Measurements from ENCODE around the gene ITGA1. TPM values are rescaled to one million over a fixed set of nuclear protein-coding genes. Genes with fewer than 3 reads are reported as not detected.

ITGA1 gene
- total RNA-seq, 2 experiments from 2014 or later: 23.5 to 25.5 TPM

- ChIA-PET POLR2A (no interaction called here), CTCF (no interaction called here)
Measured at GRCh38 chr5:52909192-52909591, 121.5 kb downstream of the ITGA1 start.

DNA sequence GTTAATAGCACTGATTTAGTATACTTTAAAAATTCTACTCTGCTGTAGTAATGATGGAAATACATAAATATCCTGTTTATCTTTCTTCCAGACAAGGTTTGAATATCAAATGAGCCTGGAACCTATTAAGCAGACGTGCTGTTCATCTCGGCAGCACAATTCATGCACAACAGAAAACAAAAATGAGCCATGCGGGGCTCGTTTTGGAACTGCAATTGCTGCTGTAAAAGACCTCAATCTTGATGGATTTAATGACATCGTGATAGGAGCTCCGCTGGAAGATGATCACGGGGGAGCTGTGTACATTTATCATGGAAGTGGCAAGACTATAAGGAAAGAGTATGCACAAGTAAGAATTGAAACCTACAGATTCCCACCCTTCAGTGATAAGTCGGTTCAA, 122.4 kb downstream of the ITGA1 start:
- ChIA-PET CTCF (no interaction called here), POLR2A (no interaction called here)

GRCh38 chr5:52915176-52915875, 127.6 kb downstream of the ITGA1 start:
- ChIA-PET CTCF (interaction anchor here (0.6 to 0.7 kb wide), 5 partner anchors 17 to 1952 kb away, joined by 3 to 5 read pairs (median 3); no protein-coding TSS in a partner anchor), POLR2A (no interaction called here)

DNA sequence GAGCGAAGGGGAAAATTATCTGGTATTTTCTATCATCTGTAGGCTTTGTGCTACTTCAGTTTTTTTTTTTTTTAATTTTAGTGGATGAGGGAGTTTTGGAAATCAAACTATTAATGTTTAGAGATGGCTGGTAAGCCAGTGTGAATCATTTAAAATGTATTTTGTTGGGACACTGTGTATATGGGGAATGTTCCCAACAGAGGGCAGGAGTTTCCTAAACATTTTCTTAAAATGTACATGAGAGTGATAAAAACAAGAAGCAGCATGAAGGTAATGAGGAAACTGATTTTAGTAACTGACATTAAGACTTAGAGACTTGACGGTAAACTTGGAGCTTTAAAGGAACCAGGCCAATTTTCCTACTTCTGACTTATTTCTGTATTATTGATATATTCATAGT, 133.2 kb downstream of the ITGA1 start:
- ChIA-PET POLR2A (no interaction called here), CTCF (no interaction called here)

DNA sequence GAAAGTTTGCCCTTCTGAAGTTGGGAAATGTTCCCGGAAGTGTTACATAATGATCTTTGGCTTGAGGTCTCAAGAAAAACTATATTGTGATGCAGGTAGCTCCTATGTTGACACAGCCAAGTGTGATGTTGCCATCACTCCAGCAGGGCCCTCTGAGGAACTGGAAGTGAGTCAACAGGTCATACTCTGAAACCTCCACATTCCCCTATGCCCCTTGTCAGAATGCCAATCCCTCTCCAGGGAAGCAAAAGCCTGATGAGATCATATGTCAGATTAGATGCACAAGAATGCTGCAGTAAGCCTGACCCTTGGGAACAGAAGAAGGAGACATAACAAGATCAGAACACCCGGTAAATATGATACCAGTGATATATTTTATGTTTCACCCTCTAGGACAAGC, 134.7 kb downstream of the ITGA1 start:
- ChIA-PET CTCF (no interaction called here), POLR2A (no interaction called here)

DNA sequence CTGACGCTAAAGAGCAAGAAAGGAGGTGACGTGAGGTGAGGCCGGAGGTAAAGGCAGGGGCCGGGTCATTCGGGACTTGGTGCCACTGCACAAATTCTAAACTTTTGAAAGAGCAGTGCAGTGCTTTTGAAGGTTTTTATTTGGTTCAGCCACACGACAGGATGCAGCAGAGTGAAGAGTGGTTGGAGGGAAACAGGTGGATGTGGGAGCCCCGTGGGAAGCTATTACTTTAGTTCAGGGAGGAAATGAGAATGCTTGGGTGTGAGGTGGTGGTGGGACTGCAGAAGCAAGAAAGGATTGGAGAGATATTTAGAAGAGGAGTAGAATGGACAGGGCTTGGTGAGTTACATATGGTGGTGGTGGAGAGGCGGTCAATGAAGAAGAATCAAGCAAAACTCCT, 136.7 kb downstream of the ITGA1 start:
- ChIA-PET CTCF (interaction anchor here (0.9 kb wide), 1 partner anchor 13 kb away, joined by 3 read pairs; no protein-coding TSS in a partner anchor), POLR2A (no interaction called here)

DNA sequence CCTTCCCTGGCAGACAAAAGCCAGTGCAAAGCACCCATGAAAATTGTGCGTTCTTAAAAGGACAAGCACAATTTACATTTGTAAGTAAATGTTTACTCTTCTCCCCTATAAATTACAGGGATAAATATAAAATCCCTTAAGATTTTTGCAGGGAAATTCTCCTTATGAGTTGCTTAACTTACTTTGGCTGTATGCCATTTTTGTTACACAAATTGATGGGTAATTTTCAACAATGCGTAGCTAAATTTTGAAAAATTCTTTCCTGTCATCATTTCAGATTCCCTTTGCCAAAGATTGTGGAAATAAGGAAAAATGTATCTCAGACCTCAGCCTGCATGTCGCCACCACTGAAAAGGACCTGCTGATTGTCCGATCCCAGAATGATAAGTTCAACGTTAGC, 137.3 kb downstream of the ITGA1 start:
- ChIA-PET CTCF (no interaction called here), POLR2A (no interaction called here)

DNA sequence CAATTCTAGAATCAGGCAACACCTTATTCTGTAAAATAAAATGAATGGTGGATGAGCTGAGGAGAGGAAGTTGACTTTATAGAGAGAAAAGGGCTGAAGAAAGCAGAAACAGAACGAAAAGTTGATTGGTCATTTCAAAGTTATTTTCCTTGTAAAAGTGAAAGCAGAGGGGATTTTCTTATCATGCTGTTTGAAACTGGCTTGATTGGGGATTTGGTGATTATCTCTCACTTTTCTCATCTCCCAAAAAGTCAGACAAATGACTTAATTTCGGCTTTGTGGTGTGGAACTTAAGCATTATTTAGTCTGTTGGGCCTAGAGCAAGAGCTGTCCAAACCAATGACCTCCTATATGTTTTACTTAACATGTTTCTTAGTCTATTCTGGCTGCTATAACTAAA, 141.0 kb downstream of the ITGA1 start:
- POLR2A ChIA-PET: no interaction called here
- CTCF ChIA-PET: no interaction called here

DNA sequence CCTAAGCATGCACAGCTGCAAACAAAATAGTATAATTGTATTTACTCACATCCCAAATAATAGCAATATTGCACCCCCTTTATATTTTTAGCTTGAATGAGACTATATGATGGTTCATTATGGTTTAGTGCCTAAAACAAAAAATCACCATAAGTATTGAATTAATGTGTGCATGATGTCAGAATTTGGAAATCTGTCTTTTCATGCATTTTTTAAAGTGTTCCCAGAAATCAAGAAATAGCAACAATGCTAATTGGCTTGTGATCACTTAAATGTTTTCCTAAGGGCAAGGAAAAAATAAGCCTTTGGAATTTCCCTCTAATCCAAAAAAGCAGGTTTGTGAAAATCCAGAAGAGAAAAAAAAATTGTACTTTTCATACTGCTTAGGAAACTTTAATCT, 150.5 kb downstream of the ITGA1 start:
- CTCF ChIA-PET: no interaction called here
- POLR2A ChIA-PET: no interaction called here

DNA sequence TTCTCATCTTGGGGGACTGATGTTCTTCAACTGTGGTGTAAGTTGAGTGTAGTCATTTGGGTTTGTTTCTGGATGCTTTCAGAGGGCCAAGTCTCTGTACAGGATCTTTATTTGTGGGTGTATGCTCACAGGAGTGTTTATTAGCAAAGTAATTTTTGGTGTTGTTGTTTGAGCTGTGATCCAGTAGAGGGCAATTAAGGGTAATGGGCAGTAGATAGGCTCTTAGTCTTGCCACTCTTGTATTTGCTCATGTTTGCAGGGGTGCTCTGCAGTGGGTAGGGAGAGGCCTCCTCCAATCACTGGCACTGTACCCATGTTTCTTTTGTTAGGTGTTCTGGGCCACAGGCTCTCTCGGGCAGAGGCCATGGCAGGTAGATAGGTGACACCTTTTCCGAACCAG, 155.6 kb downstream of the ITGA1 start:
- ChIA-PET CTCF (interaction anchor here (1.0 to 1.8 kb wide), 3 partner anchors 121 to 154 kb away, joined by 3 to 5 read pairs (median 3); no protein-coding TSS in a partner anchor), POLR2A (no interaction called here)

GRCh38 chr5:52943808-52944207, 156.1 kb downstream of the ITGA1 start:
- ChIA-PET POLR2A (no interaction called here), CTCF (interaction anchor here (1.0 to 1.8 kb wide), 3 partner anchors 121 to 153 kb away, joined by 3 to 5 read pairs (median 3); no protein-coding TSS in a partner anchor)

DNA sequence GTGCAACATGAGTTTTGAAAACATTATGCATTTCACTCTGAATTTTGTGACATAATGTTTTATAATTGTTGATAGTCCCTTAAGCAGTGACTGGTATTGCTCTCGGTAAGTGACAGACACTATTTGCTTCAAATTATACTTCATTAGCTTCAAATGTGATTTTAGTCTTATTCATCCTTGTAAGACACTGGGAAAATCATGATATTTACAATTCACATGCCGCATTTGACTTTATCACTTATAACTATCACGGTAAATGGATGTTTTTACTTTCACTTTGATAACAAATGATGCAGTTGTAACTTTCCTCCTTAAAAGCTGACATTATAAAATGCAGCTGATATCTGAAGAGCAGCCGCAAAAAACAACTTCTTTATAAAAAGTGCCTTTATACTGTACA, 157.3 kb downstream of the ITGA1 start:
- ChIA-PET CTCF (no interaction called here), POLR2A (no interaction called here)

GRCh38 chr5:52947208-52947607, 159.5 kb downstream of the ITGA1 start:
- ChIA-PET POLR2A (no interaction called here), CTCF (no interaction called here)

GRCh38 chr5:52947851-52948250, 160.1 kb downstream of the ITGA1 start:
- ChIA-PET CTCF (interaction anchor here (1.0 to 2.5 kb wide), 9 partner anchors 40 to 151 kb away, joined by 3 to 12 read pairs (median 6); partner anchors contain the start of gene ITGA2), POLR2A (interaction anchor here (0.6 kb wide), 1 partner anchor 142 kb away, joined by 3 read pairs; no protein-coding TSS in a partner anchor)

DNA sequence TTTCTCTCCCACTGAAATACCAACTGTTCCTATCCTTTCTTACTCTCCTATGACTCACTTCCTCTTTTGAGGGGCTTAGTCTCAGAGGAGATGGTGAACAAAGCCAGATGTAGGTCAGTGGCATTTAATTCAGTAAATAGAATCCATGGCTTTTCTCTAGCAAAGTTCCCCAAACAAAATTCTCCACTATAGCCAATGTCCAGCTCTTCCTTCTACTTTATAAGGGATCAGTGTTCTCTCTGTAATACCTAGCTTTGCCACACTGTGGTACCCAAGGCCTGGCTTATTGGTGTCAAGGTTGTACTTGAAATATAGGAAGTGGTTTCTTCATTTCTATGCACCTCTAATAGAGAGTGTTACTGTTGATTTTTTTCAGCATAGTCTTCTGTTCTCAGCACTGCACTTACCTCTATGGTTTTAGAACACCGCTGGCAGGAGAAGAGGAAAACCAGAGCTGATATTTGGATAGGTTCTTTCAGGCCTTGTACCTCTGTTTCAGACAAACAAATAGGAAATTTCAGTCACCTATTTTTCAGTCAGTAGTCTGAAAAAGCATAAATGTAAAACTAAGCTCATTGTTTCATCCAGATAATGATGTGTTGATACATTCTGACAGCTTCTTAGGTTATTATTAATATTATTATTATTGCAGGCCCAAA, 160.8 kb downstream of the ITGA1 start:
- POLR2A ChIA-PET: interaction anchor here (0.6 to 1.4 kb wide), 2 partner anchors 141 to 161 kb away, joined by 3 to 10 read pairs; partner anchors contain the start of gene MOCS2

DNA sequence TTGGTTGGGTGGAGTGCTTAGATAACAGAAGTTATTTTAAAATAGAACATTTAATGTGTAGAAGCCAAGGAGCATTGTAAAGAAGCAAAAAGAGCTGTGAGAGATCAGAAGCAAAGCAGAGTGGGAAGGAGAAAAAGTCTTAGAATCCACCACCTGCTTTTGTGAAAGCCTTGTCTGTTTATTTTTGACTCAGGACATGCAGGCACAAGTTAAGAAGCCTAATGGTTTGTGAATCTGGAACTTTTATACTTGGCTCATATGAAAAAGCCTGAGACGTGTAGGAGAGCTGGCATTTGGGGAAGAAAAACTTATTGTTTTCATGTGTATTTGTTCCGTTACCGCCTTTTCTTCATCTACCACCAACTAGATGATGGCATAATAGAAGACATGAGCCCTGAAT, 163.0 kb downstream of the ITGA1 start:
- POLR2A ChIA-PET: no interaction called here
- CTCF ChIA-PET: interaction anchor here (1.3 to 1.6 kb wide), 2 partner anchors 38 to 55 kb away, joined by 3 to 5 read pairs; no protein-coding TSS in a partner anchor

More for the DNA sequence above, 160.8 kb downstream of the ITGA1 start:
- CTCF ChIA-PET: interaction anchor here (0.6 to 2.5 kb wide), 12 partner anchors 31 to 255 kb away, joined by 3 to 12 read pairs (median 6); partner anchors contain the start of gene ITGA2

DNA sequence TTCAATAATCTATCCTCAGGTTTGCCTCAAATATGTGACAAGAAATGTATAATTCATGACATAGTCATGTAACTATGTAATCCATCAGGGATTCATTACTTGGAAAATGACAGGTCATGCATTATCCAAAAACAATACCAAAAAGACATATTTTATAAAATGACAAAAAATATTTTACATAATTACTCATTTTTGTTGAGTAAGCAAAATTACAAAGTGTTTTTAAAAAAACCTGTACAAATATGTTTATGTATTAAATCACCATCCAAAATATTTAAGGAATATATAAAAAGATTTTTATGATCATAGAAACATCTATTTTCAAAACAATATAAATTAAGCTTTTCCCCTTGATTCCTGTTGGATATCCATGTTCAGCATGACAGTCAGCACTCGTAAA, 164.8 kb downstream of the ITGA1 start:
- CTCF ChIA-PET: no interaction called here

DNA sequence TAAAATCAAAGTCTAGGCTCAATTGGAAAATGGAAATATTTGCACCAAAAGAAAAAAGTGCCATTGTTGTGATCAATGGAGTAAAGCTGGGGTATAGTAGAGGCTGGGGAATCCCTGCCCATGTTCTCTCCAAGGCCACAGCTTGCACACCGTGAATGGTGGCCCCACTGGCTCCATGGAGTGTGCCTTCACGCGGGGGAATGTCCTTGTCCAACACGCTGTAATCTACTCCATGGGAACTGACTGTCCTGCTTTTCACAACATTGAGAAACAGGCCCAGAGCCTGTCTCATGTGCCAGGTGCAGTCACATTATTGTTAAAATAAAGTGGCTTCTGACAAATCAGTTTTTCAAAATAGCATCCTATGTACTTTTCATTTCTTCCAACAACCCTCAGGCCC, 168.3 kb downstream of the ITGA1 start:
- ChIA-PET POLR2A (no interaction called here), CTCF (no interaction called here)

More for the DNA sequence above, 164.8 kb downstream of the ITGA1 start:
- POLR2A ChIA-PET: no interaction called here

- ChIA-PET POLR2A (no interaction called here), CTCF (no interaction called here)
Measured at GRCh38 chr5:52956915-52957747, 169.4 kb downstream of the ITGA1 start.

DNA sequence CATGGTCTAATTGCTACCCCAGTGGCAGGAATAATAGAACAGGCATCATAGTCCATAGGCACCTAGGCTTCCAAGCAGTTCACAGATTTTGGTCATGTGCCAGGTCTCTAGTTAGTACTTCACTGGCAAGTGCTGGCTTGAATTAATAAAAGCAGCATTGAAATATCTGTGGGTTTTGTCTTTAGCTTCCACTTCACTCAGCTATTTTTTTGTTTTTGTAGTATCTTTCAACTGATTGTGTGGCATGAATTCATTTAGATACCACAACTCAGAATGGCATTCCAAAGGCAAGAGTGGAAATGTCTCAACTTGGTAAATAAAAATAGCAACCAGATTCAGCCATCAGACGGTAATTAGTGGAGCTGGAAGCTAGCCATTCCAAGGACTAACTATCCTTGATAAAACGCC, 173.6 kb downstream of the ITGA1 start:
- POLR2A ChIA-PET: no interaction called here
- CTCF ChIA-PET: no interaction called here

Measured in activated CD8-positive, alpha-beta memory T cell treated with anti-CD3 and anti-CD28 coated beads for 36 hours (primary cell).